ENCODE measurements around the gene IER3. TPM values are rescaled to one million over a fixed set of nuclear protein-coding genes. Genes with fewer than 3 reads are reported as not detected.

IER3 gene
- total and polyA plus RNA-seq, 9 of the 15 experiments (the other 6 are each of a cell fraction or from before 2014, with no cell fraction given): 1.5 to 30.0 (median 11.5) TPM

DNA sequence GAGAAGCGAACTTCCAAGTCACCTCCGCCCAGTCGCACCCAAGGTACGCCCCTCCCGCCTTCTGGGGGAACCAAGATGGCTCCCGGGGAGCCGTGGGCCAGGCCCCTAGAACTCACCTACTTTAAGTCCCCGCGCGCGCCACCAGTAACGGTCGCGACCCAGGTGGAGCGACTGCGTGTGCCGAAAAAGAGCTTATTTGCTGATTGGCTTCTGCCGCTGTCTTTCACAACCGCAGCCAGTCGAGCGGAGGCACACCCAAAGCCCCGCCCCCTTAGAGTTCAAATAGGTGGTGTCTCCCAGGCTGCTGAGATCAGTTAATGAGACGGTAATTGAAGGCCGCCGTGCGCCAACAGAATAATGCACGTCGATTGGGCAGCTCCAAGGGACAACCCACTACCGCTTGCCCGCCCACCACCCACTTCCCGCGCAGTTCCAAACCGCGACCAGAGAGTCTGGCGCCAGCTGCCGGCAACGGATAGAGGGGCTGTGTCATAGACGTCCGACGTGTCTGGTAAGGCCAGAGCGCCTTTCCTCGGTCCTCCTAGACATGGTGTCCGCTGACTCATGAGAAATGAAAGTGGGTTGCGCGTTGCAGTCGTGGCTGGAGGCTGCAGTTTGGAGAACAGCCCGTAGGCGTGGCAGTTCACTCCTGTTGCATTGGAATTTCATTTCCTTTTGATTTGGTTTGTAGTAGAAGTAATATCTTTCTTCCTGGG lies 27.1 kb downstream of the IER3 start, which contains the start of gene MDC1 (continued):
- no peak for TF ChIP-seq FOXO4 (CRISPR knock-in tag; IDR thresholded peaks at IDR 0.05)
- TF ChIP-seq E2F5 (CRISPR knock-in tag; IDR thresholded peaks at IDR 0.05): peak; percentile 83; the same call in 1 of the 2 replicates
- no peak for TF ChIP-seq ZNF696 (CRISPR knock-in tag; conservative IDR thresholded peaks at IDR 0.05)
- TF ChIP-seq FOXJ2 (tag; IDR thresholded peaks at IDR 0.05): peak; percentile 88
- 0 out of 2 replicates have a peak, but pooled peaks have one; percentile 29 for TF ChIP-seq RAD51 (IDR thresholded peaks at IDR 0.05; ENCODE audit: borderline replicate concordance, low read depth)
- no peak for TF ChIP-seq ZNF668 (CRISPR knock-in tag; IDR thresholded peaks at IDR 0.05)
- TF ChIP-seq, protein P1, sequence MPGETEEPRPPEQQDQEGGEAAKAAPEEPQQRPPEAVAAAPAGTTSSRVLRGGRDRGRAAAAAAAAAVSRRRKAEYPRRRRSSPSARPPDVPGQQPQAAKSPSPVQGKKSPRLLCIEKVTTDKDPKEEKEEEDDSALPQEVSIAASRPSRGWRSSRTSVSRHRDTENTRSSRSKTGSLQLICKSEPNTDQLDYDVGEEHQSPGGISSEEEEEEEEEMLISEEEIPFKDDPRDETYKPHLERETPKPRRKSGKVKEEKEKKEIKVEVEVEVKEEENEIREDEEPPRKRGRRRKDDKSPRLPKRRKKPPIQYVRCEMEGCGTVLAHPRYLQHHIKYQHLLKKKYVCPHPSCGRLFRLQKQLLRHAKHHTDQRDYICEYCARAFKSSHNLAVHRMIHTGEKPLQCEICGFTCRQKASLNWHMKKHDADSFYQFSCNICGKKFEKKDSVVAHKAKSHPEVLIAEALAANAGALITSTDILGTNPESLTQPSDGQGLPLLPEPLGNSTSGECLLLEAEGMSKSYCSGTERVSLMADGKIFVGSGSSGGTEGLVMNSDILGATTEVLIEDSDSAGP (CRISPR knock-in tag; IDR thresholded peaks at IDR 0.05): no peak
- TF ChIP-seq, protein P2, sequence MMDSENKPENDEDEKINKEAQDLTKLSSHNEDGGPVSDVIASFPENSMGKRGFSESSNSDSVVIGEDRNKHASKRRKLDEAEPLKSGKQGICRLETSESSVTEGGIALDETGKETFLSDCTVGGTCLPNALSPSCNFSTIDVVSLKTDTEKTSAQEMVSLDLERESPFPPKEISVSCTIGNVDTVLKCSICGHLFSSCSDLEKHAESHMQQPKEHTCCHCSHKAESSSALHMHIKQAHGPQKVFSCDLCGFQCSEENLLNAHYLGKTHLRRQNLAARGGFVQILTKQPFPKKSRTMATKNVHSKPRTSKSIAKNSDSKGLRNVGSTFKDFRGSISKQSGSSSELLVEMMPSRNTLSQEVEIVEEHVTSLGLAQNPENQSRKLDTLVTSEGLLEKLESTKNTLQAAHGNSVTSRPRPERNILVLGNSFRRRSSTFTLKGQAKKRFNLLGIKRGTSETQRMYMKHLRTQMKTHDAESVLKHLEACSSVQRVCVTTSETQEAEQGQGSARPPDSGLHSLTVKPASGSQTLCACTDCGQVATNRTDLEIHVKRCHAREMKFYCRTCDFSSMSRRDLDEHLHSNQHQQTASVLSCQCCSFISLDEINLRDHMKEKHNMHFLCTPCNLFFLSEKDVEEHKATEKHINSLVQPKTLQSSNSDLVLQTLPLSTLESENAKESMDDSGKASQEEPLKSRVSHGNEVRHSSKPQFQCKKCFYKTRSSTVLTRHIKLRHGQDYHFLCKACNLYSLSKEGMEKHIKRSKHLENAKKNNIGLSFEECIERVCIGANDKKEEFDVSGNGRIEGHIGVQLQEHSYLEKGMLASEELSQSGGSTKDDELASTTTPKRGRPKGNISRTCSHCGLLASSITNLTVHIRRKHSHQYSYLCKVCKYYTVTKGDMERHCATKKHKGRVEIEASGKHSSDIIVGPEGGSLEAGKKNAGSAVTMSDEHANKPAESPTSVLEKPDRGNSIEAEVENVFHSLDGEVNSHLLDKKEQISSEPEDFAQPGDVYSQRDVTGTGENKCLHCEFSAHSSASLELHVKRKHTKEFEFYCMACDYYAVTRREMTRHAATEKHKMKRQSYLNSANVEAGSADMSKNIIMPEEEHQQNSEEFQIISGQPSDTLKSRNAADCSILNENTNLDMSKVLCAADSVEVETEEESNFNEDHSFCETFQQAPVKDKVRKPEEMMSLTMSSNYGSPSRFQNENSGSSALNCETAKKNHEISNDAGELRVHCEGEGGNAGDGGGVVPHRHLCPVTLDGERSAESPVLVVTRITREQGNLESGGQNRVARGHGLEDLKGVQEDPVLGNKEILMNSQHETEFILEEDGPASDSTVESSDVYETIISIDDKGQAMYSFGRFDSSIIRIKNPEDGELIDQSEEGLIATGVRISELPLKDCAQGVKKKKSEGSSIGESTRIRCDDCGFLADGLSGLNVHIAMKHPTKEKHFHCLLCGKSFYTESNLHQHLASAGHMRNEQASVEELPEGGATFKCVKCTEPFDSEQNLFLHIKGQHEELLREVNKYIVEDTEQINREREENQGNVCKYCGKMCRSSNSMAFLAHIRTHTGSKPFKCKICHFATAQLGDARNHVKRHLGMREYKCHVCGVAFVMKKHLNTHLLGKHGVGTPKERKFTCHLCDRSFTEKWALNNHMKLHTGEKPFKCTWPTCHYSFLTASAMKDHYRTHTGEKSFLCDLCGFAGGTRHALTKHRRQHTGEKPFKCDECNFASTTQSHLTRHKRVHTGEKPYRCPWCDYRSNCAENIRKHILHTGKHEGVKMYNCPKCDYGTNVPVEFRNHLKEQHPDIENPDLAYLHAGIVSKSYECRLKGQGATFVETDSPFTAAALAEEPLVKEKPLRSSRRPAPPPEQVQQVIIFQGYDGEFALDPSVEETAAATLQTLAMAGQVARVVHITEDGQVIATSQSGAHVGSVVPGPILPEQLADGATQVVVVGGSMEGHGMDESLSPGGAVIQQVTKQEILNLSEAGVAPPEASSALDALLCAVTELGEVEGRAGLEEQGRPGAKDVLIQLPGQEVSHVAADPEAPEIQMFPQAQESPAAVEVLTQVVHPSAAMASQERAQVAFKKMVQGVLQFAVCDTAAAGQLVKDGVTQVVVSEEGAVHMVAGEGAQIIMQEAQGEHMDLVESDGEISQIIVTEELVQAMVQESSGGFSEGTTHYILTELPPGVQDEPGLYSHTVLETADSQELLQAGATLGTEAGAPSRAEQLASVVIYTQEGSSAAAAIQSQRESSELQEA (IDR thresholded peaks at IDR 0.05; ENCODE audit: low read depth): no peak
- TF ChIP-seq, protein P3, sequence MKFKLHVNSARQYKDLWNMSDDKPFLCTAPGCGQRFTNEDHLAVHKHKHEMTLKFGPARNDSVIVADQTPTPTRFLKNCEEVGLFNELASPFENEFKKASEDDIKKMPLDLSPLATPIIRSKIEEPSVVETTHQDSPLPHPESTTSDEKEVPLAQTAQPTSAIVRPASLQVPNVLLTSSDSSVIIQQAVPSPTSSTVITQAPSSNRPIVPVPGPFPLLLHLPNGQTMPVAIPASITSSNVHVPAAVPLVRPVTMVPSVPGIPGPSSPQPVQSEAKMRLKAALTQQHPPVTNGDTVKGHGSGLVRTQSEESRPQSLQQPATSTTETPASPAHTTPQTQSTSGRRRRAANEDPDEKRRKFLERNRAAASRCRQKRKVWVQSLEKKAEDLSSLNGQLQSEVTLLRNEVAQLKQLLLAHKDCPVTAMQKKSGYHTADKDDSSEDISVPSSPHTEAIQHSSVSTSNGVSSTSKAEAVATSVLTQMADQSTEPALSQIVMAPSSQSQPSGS (CRISPR knock-in tag; IDR thresholded peaks at IDR 0.05): no peak
- peak; percentile 95 for TF ChIP-seq MBD2 (IDR thresholded peaks at IDR 0.05; ENCODE audit: borderline replicate concordance, low read depth)
- TF ChIP-seq, protein P4, sequence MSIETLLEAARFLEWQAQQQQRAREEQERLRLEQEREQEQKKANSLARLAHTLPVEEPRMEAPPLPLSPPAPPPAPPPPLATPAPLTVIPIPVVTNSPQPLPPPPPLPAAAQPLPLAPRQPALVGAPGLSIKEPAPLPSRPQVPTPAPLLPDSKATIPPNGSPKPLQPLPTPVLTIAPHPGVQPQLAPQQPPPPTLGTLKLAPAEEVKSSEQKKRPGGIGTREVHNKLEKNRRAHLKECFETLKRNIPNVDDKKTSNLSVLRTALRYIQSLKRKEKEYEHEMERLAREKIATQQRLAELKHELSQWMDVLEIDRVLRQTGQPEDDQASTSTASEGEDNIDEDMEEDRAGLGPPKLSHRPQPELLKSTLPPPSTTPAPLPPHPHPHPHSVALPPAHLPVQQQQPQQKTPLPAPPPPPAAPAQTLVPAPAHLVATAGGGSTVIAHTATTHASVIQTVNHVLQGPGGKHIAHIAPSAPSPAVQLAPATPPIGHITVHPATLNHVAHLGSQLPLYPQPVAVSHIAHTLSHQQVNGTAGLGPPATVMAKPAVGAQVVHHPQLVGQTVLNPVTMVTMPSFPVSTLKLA (conservative IDR thresholded peaks at IDR 0.05): peak; percentile 77 to 92
